Loucy (cell line): ENCODE results near the gene MAP7D1.
"Not testable (repeated sequence)": the region's sequence is repeated elsewhere in the genome, so short reads cannot be mapped to it uniquely, and the experiment has no call there.

Source experiments
- H2AFZ ChIP-seq: fragments of 200-600 bp; sonication (generic); 2 replicates; pipeline ENCODE4 v1.6.0; 2016; ENCODE audit warnings: antibody characterized with exemption, mild to moderate bottlenecking, low read length, moderate library complexity
- H3F3A ChIP-seq: fragments of 200-600 bp; 2 replicates; pipeline ENCODE4 v1.6.0; 2016; ENCODE audit warnings: antibody characterized with exemption, low read depth, mild to moderate bottlenecking
- H3K27me3 ChIP-seq: fragments of 200-600 bp; sonication (generic); 2 replicates; pipeline ENCODE4 v1.6.1; 2014; ENCODE audit warnings: low read length, mild to moderate bottlenecking; ENCODE audit not compliant: insufficient read depth, poor library complexity, severe bottlenecking
- H3K36me3 ChIP-seq: fragments of 200-600 bp; sonication (generic); 2 replicates; pipeline ENCODE4 v1.6.1; 2016; ENCODE audit warnings: low read length; ENCODE audit not compliant: insufficient read depth
- H3K4me1 ChIP-seq: fragments of 200-600 bp; sonication (generic); 2 replicates; pipeline ENCODE4 v1.5.1; 2014; ENCODE audit warnings: low read length, mild to moderate bottlenecking; ENCODE audit not compliant: insufficient read depth, poor library complexity, severe bottlenecking
- H3K4me2 ChIP-seq: fragments of 200-600 bp; sonication (generic); 2 replicates; pipeline ENCODE4 v1.6.0; 2014; ENCODE audit warnings: antibody characterized with exemption, low read length, low read depth, mild to moderate bottlenecking; ENCODE audit not compliant: poor library complexity, severe bottlenecking
- H3K4me3 ChIP-seq: fragments of 200-600 bp; sonication (generic); 2 replicates; pipeline ENCODE4 v1.5.1; 2014; ENCODE audit warnings: low read length, mild to moderate bottlenecking, mixed read lengths; ENCODE audit not compliant: poor library complexity, severe bottlenecking
- H3K79me2 ChIP-seq: fragments of 200-600 bp; sonication (generic); 2 replicates; pipeline ENCODE4 v1.6.1; 2014; ENCODE audit warnings: low read length; ENCODE audit not compliant: insufficient read depth
- H3K9ac ChIP-seq: fragments of 200-600 bp; sonication (generic); 2 replicates; pipeline ENCODE4 v1.6.0; 2014; ENCODE audit warnings: mild to moderate bottlenecking, low read depth, low read length, moderate library complexity; ENCODE audit not compliant: poor library complexity, severe bottlenecking
- H3K9me2 ChIP-seq: fragments of 200-600 bp; sonication (generic); replicated peaks from 2 replicates; pipeline ENCODE4 v1.6.1; 2016; ENCODE audit warnings: low read depth, low read length, mixed read lengths
- H3K9me3 ChIP-seq: fragments of 200-600 bp; sonication (generic); 2 replicates; pipeline ENCODE4 v1.6.1; 2014; ENCODE audit warnings: mild to moderate bottlenecking, antibody characterized with exemption, low read length, low read depth; ENCODE audit not compliant: insufficient read depth
- H4K20me1 ChIP-seq: fragments of 200-600 bp; sonication (generic); 2 replicates; pipeline ENCODE4 v1.6.0; 2014; ENCODE audit warnings: antibody characterized with exemption, low read length, mild to moderate bottlenecking; ENCODE audit not compliant: insufficient read depth, poor library complexity, severe bottlenecking
- CTCF ChIP-seq: fragments of 200-600 bp; sonication (generic); conservative IDR thresholded peaks from 2 replicates; pipeline ENCODE4 v1.5.1; 2014; ENCODE audit warnings: mild to moderate bottlenecking, antibody characterized with exemption, low read length
- EZH2phosphoT487 ChIP-seq: fragments of 200-600 bp; IDR thresholded peaks from 2 replicates; pipeline ENCODE4 v1.6.1; 2018; ENCODE audit warnings: antibody characterized with exemption, mild to moderate bottlenecking, moderate library complexity, borderline replicate concordance

The MAP7D1 gene

GRCh38 chr1:36157973-36158826 is 2.2 kb downstream of the MAP7D1 start:
- H3K4me1 ChIP-seq, result peaks cover 50% of the 10 kb centered on the region
- TF ChIP-seq CTCF (no peak), EZH2phosphoT487 (no peak)
- H3K9ac ChIP-seq, result peak overlapping the region; percentile 90
- H3K4me2 ChIP-seq, result peak overlapping the region; percentile 87
- H3K79me2 ChIP-seq, result peaks cover 80% of the 10 kb centered on the region
- no peaks in the 10 kb centered on the region; the same call in 1 of the 2 replicates for H3K36me3 ChIP-seq
- H2AFZ ChIP-seq, result no peak overlapping the region
- no peaks in the 10 kb centered on the region for H3K9me2 ChIP-seq
- no peaks in the 10 kb centered on the region for H3F3A ChIP-seq
- H3K9me3 ChIP-seq, result no peaks in the 10 kb centered on the region
- H3K4me3 ChIP-seq, result peak overlapping the region; percentile 88
- peaks cover 4% of the 10 kb centered on the region for H3K27me3 ChIP-seq
- H4K20me1 ChIP-seq, result peaks cover 55% of the 10 kb centered on the region

GRCh38 chr1:36158827-36159252 is 2.9 kb downstream of the MAP7D1 start:
- peak overlapping the region; percentile 90 for H3K9ac ChIP-seq

GRCh38 chr1:36159614-36160387 is 3.8 kb downstream of the MAP7D1 start:
- H3K27me3 ChIP-seq, result peaks cover 4% of the 10 kb centered on the region
- peaks cover 70% of the 10 kb centered on the region for H4K20me1 ChIP-seq
- H3K4me3 ChIP-seq, result peak overlapping the region; percentile 82
- H3K4me2 ChIP-seq, result peak overlapping the region; percentile 97
- H3K36me3 ChIP-seq, result no peaks in the 10 kb centered on the region; the same call in 1 of the 2 replicates
- H2AFZ ChIP-seq, result no peak overlapping the region
- peak overlapping the region; percentile 86 for H3K9ac ChIP-seq
- no peaks in the 10 kb centered on the region for H3F3A ChIP-seq
- TF ChIP-seq EZH2phosphoT487, result no peak
- no peak for TF ChIP-seq CTCF
- H3K79me2 ChIP-seq, result peaks cover 95% of the 10 kb centered on the region
- peaks cover 47% of the 10 kb centered on the region for H3K4me1 ChIP-seq
- no peaks in the 10 kb centered on the region for H3K9me3 ChIP-seq
- H3K9me2 ChIP-seq, result no peaks in the 10 kb centered on the region

More at GRCh38 chr1:36158827-36159252, 2.9 kb downstream of the MAP7D1 start:
- not testable (repeated sequence) for H3K9me2 ChIP-seq, H2AFZ ChIP-seq, H3K9me3 ChIP-seq, H3F3A ChIP-seq, H3K36me3 ChIP-seq, H3K27me3 ChIP-seq
- H3K4me1 ChIP-seq, result peaks cover 50% of the 10 kb centered on the region
- peak overlapping the region; percentile 97 for H3K4me2 ChIP-seq
- H4K20me1 ChIP-seq, result peaks cover 60% of the 10 kb centered on the region
- peaks cover 86% of the 10 kb centered on the region for H3K79me2 ChIP-seq
- H3K4me3 ChIP-seq, result peak overlapping the region; percentile 88
